Stimulated activated CD8-positive, alpha-beta memory T cell treated with anti-CD3 and anti-CD28 coated beads, Interleukin-15, amount 100 ng/mL, for 1 hour (primary cell): Measurements from ENCODE around the gene GNAT1.

ENCODE experiments used
- DNase-seq: peaks from one replicate; pipeline ENCODE4 v3.0.0-alpha.2; 2020; ENCODE audit warnings: low read depth

Gene GNAT1

DNA sequence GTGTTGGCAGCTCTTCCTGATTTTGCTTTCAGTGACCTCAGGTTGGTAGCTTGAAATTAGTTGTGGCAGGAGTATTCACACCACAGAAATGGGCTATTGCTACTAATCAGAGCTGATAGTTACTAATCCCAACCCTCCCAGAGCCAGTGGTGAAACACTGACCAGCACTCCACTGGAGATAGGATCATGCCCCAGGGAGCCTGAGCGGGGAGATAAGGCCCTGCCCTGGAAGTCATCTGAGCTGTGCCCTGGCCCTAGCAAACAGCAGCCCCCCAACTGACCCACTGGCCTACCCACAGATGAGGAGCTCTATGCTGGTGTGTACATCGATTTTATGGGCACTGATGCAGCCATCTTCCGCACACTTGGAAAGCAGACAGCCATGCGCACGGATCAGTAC lies 9.4 kb upstream of the GNAT1 start:
- no peak for DNase-seq

DNA sequence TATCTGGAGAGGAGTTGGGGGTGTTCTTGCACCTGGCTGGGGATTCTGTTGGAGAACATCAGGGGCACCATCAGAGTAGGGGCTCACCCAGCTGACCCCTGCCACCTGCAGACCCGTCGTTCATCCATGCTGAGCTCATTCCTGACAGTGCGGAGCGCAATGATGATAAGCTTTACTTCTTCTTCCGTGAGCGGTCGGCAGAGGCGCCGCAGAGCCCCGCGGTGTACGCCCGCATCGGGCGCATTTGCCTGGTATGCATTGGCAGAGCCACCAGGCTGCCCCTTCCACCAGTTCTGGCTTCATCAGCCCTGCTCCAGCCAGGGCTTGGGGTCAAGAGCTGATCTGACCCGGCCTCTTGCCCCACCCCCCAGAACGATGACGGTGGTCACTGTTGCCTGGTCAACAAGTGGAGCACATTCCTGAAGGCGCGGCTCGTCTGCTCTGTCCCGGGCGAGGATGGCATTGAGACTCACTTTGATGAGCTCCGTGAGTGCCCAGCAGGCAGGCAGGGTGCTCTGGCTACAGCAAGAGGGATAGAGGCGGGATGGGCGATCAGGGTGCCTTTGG lies 8.8 kb upstream of the GNAT1 start:
- DNase-seq: no peak

DNA sequence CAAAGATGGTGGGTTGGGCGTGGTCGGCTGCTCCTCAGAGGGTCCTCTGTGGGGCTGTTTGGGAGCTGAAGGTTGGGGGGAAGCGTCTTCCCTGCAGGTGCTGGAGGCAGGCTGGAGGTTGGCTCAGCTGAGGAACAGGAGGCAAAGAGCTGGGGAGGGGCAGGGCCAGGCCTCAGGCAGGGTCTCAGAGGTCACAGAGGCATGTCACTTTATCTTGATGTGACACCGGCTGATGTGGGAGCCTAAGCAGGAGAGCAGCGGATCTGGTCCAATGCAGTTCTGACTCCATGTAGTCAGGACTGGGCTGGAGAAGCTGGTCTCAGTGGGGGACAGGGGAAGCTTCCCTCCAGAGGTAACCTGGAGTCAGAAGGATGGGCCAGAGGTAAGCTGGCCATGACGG lies 7.7 kb upstream of the GNAT1 start:
- no peak for DNase-seq

DNA sequence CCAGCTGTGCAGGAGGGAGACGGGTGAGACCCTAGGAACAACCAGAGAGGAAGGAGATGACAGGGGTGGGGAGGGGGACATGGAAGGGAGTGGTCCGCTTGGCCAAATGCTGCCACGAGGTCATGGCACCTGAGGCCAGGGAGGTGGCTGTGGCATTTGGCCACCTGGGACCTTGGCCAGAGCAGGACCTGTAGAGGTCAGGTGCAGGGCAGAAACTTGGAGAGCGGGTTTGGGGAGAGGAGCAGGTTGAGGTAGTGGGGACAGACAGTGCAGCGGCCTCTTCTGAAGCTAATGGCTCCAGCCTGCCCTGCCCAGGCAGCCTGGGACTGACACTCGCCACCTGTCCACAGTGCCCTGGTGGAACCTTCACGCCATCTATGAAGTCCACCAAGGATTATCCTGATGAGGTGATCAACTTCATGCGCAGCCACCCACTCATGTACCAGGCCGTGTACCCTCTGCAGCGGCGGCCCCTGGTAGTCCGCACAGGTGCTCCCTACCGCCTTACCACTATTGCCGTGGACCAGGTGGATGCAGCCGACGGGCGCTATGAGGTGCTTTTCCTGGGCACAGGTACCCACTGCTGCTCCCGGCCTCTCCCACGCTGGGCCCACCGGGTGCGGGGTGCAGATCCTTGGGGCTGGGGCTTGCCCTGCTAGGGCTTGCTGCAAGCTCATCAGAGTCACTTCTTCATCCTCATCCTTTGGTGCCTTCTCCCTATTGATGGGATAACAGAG lies 7.0 kb upstream of the GNAT1 start:
- DNase-seq: no peak

DNA sequence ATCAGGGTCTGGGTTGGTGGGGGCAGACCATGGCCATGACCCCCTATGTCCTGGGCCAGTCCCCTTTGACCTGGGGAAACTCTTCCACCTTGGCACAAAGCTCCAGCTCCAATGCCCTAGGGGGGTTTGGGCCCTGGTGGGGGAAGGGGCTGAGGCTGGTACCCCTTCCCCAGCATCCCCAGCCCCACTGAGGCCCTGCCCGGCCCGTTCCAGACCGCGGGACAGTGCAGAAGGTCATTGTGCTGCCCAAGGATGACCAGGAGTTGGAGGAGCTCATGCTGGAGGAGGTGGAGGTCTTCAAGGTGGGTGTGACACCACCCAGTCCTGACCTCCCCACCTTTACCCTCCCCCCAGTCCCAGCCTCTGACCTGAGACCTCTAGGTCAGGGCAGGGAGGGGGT lies 6.2 kb upstream of the GNAT1 start:
- no peak for DNase-seq

DNA sequence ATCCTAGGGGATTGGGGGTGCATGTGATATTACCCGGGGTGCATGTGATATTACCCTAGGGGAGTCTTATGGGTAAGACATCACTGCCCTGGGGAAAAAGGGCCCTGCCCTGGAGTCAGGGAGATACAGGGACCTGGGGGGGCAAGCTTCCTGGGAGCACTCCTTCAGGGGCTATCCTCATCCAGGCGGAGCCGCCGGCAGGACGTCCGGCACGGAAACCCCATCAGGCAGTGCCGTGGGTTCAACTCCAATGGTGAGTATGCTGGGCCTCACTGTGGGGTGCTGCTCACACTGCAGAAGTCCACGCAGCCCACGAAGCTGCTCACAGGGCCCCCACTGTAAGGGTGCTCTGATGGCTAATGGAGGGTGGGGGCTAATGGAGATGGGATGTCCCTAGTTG lies 5.3 kb upstream of the GNAT1 start:
- DNase-seq: no peak

DNA sequence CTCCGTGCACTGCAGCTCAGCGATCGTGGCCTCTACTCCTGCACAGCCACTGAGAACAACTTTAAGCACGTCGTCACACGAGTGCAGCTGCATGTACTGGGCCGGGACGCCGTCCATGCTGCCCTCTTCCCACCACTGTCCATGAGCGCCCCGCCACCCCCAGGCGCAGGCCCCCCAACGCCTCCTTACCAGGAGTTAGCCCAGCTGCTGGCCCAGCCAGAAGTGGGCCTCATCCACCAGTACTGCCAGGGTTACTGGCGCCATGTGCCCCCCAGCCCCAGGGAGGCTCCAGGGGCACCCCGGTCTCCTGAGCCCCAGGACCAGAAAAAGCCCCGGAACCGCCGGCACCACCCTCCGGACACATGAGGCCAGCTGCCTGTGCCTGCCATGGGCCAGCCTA lies 3.7 kb upstream of the GNAT1 start:
- DNase-seq: no peak

DNA sequence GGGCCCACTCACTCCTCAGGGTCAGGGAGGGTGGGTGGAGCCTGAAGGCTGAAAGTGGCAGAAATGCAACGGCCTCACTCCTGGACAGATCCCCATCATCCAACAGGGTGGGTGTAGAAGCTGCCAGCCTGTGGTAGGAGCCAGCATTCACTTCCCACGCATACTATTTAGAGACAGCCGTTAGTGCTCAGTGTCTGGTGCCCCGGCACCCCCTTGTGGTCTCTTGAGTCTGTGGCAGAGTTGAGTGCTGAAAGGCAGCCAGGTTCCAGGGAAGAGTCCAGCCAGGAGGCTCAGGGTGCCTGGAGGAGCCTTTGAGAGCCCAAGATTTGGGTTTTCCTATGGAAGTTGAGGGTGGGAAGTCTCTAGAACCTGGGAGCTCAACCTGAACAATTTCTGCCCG lies 2.1 kb upstream of the GNAT1 start:
- no peak for DNase-seq

DNA sequence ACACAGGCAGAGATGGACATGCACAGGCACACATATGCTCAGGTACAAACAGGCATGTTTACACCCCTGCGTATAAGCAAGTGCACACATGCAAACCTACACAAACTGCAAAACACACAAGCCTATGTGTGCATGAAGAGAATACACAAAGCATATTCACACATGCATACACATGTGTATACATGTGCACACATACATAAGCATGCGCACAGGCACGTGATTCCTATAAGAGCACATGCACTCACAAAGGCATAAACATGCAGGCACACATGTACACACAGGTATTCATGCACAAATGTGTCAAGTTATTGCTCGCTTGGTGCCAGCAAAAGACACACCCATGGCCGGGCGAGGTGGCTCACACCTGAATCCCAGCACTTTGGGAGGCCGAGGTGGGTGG lies 1.4 kb upstream of the GNAT1 start:
- no peak for DNase-seq

DNA sequence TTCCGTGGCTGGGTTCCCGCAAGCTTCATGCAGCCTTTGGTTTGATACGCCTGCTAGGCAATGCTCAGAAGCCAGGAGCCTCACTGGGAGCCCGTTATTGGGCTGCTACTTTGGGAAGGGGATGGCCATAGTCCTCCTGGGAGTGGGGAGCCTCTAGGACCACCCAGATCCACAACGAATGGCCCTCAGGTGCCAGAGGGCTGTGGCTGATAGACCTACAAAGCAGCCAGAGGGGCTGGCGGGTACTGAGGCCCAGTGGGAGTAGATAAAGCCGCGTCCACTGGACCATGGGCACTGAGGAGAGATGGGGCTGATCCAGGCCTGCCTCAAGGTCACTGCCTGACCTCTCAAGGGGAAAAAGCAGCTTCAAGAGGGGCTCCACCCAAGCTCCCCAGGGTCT lies 714 bp downstream of the GNAT1 start:
- DNase-seq: no peak

DNA sequence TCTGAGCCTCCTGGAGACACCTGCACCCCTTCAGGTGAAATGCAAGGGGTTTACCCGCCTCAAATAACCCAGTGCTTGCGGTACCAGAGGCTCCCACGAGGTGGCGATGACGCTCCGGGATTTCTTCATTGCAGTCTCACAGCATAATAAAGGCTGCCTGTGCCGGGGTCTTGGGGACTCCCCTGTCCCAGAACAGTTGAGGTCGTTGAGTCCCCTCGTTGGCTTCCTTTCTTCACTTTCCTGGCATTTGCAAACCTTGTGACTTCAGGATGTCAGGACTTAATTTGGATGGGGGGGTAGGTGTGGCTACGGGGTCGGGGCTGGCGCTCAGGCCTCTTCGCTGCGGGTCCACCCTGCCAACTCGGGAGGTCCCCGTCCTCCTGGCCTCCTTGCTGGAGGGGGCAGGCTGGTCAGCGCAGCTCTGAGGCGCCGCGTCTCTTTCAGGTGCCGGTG lies 1.3 kb downstream of the GNAT1 start:
- peak; percentile 81 for DNase-seq

DNA sequence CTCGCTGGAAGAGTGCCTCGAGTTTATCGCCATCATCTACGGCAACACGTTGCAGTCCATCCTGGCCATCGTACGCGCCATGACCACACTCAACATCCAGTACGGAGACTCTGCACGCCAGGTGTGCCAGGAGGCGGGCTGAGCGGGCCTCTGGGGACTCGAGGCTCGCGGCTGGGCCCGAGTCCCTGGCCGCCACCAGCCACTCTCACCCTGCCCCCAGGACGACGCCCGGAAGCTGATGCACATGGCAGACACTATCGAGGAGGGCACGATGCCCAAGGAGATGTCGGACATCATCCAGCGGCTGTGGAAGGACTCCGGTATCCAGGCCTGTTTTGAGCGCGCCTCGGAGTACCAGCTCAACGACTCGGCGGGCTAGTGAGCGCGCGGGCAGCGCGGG lies 1.9 kb downstream of the GNAT1 start:
- DNase-seq: no peak

DNA sequence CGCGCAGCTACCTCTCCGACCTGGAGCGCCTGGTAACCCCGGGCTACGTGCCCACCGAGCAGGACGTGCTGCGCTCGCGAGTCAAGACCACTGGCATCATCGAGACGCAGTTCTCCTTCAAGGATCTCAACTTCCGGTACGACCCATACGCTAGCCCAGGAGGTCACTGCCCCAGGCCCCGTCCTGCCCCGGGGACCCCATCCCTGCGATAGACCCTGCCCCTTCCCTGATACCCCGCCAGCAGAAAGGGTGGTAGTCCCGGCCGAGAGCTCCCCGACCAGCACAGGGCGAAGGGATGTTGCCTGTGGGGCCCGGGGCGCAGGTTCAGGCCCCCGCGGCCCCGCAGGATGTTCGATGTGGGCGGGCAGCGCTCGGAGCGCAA lies 2.3 kb downstream of the GNAT1 start:
- no peak for DNase-seq

DNA sequence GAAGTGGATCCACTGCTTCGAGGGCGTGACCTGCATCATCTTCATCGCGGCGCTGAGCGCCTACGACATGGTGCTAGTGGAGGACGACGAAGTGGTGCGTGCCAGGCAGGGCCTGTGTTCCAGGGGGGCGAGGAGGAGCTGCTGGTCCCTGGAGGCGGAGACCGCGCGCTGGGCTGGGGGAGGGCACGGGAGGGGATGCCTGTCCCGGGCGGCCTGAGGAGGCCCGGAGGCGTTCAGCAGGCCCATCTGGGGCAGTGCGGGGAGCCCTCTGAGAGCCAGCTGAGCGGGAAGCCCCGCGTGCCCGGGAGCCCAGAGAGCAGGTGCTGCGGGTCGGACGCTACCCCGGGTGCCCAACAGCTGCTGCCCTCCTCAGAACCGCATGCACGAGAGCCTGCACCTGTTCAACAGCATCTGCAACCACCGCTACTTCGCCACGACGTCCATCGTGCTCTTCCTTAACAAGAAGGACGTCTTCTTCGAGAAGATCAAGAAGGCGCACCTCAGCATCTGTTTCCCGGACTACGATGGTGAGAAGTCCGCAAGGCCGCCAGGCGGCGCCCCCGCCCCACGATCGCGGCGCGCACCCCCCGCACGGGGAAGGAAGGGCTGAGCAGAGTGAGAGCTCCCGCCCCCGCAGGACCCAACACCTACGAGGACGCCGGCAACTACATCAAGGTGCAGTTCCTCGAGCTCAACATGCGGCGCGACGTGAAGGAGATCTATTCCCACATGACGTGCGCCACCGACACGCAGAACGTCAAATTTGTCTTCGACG lies 2.9 kb downstream of the GNAT1 start:
- DNase-seq: peak; percentile 62

DNA sequence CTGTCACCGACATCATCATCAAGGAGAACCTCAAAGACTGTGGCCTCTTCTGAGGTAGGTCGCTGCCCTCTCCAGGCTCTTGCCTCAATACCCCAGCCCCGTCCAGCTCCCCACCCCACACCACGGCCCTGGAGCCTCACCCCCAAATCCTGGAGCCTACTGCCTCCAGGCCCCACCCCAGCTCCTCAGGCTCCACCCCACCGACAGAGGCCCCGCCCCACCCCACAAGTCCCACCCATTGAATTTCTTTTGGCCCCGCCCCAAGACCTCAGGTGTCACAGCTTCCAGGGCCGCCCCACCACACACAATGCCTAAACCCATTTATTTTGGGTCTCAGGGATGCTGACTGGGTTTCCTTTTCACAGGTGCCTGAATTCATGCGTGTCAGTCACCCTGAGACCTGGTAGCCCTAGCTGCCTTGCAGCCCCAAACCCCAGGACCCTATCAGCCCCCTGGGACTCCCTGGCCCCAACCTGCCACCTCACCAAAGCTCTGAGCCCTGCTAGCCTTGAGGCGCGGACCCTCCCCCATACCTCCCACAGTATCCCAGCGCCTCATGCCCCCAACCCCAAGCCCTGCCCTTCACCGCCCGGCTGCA lies 3.6 kb downstream of the GNAT1 start:
- DNase-seq: no peak

DNA sequence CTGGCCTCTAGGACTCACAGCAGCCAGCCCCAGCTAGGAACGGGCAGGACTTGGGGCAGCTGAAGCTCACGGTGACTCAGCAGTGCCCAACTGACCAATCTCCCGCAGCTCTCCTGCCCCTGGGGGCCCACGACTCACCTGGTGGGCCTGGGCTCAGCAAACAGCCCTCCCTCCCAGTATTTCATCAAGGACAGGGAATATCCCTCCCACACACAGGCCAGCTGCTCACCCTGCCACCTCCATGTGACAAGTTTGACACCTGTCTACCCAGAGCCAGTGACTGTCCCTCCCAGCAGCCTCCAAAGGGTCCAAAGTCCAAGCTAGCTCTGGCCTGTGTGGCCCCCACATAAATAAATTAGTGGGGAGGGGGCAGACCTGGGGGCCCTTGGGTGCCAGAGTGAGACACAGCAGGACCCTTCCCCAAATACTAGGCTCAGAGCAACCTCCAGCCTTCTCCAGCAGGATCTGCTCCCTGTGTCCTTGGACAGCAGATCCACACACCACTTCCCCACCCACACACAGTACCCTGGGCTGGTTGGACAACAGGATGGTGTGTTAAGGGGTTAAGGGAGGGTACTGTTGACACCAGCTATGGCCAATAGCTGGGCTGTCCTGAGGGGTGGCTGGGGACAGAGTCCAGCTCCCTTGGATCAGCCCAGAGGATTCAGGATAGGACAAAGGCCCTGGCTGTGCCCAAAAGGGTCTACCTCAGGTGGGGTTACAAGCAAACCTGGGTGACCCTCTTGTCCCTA lies 4.3 kb downstream of the GNAT1 start:
- no peak for DNase-seq

DNA sequence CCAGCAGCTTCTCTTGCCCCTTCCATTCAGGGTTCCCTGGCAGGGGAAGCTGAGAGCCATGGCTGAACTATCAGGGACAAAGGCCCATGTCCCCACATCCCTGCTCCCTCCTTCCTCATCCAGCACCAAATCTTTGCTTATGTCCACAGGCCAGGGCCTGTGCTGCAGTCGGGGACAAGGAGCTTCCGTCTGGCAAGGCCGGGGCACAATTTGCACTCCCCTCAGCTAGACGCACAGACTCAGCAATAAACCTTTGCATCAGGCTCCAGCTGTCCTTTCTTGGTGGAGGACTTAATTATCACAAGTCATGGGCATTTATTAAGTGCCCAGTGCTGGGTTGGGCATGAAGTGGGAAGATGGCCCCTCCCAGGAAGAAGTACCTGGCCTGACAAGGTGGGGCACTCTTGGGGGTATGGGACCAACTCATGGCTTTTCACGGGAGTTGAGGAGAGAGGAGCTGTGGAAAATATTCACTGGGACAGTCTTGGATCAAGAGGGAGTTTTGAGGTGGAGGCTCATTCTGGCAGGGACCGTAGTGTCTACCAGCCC lies 4.9 kb downstream of the GNAT1 start:
- DNase-seq: no peak

DNA sequence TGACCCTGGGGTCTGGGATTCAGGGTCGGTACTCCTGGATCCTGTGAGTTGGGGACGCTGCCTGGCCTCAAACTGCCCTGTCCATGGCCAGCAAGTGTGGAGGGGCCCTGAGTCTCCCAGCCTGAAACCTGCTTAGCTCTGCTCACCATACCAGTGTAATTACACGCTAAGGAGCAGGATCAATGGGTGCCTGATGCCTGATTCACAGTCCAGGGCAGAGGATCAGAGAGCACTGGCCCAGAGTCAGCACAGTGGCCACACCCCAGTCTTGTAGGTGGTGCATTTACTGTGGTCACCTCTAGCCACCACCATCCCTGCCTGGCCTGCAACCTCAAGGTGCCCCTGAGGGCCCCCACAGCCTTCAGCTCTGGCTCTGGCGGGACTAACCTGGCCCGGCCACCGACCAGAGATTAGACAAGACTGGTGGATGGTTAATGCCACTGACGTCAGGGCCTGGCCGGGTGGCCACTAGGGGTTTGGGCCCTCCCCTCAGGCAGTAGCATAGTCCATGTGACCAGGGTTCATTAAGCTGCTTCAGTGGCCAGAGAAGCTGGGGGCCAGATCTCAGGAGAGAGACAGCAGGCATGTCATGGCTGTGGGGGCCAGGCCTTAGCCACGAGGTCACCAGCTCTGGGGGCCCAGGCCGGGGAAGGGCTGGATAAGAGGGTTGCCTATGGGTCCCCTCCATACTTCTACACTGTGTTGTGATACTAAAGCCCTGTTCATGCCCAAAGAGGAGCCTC lies 10.3 kb downstream of the GNAT1 start:
- no peak for DNase-seq

DNA sequence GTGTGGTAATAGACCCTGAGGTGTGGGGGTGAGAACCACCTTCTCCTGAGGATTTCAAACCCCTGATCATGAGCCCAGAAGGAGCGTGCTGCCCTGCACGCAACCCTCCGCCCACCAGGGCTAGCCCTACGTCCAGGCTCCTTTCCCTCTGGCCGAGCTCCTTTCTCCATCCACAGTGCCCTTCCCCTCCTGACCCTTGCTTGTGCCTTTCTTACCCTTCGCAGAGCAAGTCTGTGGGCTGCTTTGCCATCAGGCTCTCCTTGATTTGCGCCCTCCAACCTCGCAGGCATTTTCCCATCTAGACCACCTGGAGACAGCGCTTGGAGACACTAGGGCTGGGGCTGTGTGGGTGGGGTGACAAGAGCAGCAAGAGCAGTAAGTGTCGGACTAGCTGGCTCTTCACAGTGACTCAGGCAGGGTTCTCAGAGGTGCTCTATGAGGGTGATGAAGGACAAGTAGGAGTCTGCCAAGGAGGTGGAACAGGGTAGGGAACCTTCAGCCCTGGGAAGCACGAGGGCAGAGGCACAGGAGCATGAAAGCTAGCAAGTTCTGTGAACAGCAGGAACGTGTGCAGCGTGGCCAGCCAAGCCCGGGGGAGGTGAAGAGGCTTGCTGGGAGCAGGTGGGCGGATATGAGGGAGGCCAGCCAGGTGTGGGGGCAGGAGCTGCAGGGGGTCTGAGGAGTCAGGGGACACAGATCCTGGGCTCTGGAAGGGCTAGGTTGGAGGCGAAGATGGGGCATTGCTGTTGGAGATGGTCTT lies 11.1 kb downstream of the GNAT1 start:
- no peak for DNase-seq

DNA sequence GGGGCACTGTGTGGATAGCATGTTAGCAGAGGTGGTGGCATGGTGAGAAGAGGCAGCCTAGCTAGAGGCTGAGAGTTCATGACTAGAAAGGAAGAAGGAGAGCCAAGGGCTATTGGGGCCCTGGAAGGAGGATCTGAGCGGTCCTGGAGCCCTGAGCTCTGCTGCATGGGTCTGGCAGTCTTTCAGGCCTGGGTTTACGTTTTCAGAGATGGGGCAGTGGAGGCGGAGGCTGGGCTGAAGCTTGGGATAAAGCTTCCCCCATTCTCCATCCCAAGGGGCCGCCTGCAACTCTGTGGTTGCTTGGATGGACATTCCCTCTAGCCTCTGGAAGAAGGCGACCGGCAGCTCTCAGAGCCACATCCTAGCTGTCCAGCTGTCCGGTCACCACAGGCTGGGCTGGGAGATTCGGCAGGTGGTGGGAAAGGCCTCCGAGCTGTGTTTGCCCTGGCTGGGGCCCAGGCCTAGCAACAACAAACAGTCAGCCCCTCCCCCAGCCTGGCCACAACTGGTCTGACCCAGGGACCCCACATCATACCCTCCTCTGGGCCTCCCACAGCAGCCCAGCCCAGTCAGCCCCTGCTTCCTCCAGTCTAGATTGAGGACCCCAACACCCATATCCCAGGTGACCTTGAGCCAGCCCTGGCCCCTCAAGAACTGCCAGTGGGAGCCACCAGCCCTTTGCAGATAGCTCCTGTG lies 11.9 kb downstream of the GNAT1 start:
- no peak for DNase-seq
